IMR-90 (cell line): ENCODE data around the gene ARGFX. TPM values are rescaled to one million over a fixed set of nuclear protein-coding genes. Genes with fewer than 3 reads are reported as not detected.

Source experiments
- ATAC-seq: fragments of 200-7000 bp; cut with Tn5 transposase; 2 replicates; pipeline ENCODE4 v1.9.1; 2020; ENCODE audit warnings: low read depth, mild to moderate bottlenecking, moderate library complexity
- BruUV-seq: library from RNA; stranded (reverse); fragments of 400-500 nt; replicated peaks from 2 replicates; lab custom pipeline; 2021; lab: Mats Ljungman, UMichigan
- CTCF ChIA-PET: fragments of 300-600 bp; formaldehyde crosslinking; extraction: SDS; loops from one replicate; lab custom pipeline; 2021; ENCODE audit warnings: antibody characterized with exemption; lab: Yijun Ruan, JAX
- POLR2A ChIA-PET: fragments of 300-600 bp; sonication (Branson Sonifier 250); formaldehyde crosslinking; loops from one replicate; lab custom pipeline; 2022; ENCODE audit warnings: antibody characterized with exemption; ENCODE audit not compliant: unreplicated experiment; lab: Charles Lee
- DNase-seq: peaks from one replicate; pipeline ENCODE4 v3.0.0; 2013
- H2AFZ ChIP-seq: replicated peaks from 2 replicates; pipeline ENCODE3; 2013; ENCODE audit warnings: low read length, mild to moderate bottlenecking; ENCODE audit not compliant: poor library complexity
- H2AK5ac ChIP-seq: 2 replicates; pipeline ENCODE4 v1.6.1; 2013; ENCODE audit warnings: low read depth, low read length, inconsistent platforms
- H2AK9ac ChIP-seq: replicated peaks from 2 replicates; pipeline ENCODE3; 2013; ENCODE audit warnings: mild to moderate bottlenecking, low read depth, low read length, moderate library complexity; ENCODE audit not compliant: poor library complexity
- H2BK120ac ChIP-seq: 2 replicates; pipeline ENCODE4 v1.6.1; 2013; ENCODE audit warnings: low read depth, low read length, inconsistent platforms
- H2BK15ac ChIP-seq: 3 replicates; pipeline ENCODE4 v1.6.1; 2013; ENCODE audit warnings: low read depth, low read length, inconsistent platforms
- H2BK20ac ChIP-seq: 2 replicates; pipeline ENCODE4 v1.6.1; 2013; ENCODE audit warnings: low read depth, mild to moderate bottlenecking, inconsistent platforms, low read length, moderate library complexity
- H2BK5ac ChIP-seq: 2 replicates; pipeline ENCODE4 v1.6.1; 2013; ENCODE audit warnings: mild to moderate bottlenecking, low read depth, low read length, inconsistent platforms; ENCODE audit not compliant: poor library complexity, severe bottlenecking
- H3K14ac ChIP-seq: replicated peaks from 2 replicates; pipeline ENCODE4 v1.6.1; 2013; ENCODE audit warnings: low read depth, low read length, inconsistent platforms
- H3K18ac ChIP-seq: 2 replicates; pipeline ENCODE4 v1.6.1; 2013; ENCODE audit warnings: low read depth, low read length, control low read depth
- H3K23ac ChIP-seq: 2 replicates; pipeline ENCODE4 v1.6.1; 2013; ENCODE audit warnings: low read depth, low read length, inconsistent platforms
- H3K27ac ChIP-seq: 2 replicates; pipeline ENCODE4 v1.5.1; 2013; ENCODE audit warnings: mild to moderate bottlenecking, control low read depth, low read length; ENCODE audit not compliant: insufficient read depth
- H3K27me3 ChIP-seq: 2 replicates; pipeline ENCODE4 v1.6.1; 2013; ENCODE audit warnings: low read length; ENCODE audit not compliant: control insufficient read depth, insufficient read depth
- H3K36me3 ChIP-seq: 2 replicates; pipeline ENCODE4 v1.6.1; 2013; ENCODE audit warnings: low read length, mixed read lengths; ENCODE audit not compliant: control insufficient read depth, insufficient read depth
- H3K4ac ChIP-seq: 2 replicates; pipeline ENCODE4 v1.6.1; 2013; ENCODE audit warnings: low read depth, low read length, inconsistent platforms
- H3K4me1 ChIP-seq: 2 replicates; pipeline ENCODE4 v1.6.1; 2013; ENCODE audit warnings: low read length, mixed read lengths; ENCODE audit not compliant: control insufficient read depth, insufficient read depth
- H3K4me2 ChIP-seq: 2 replicates; pipeline ENCODE4 v1.6.1; 2013; ENCODE audit warnings: low read depth, mild to moderate bottlenecking, control low read depth, low read length, moderate library complexity
- H3K4me3 ChIP-seq: 2 replicates; pipeline ENCODE4 v1.5.1; 2013; ENCODE audit warnings: low read depth, mild to moderate bottlenecking, control low read depth, low read length, moderate library complexity; ENCODE audit not compliant: insufficient read depth
- H3K56ac ChIP-seq: 2 replicates; pipeline ENCODE4 v1.6.1; 2013; ENCODE audit warnings: low read length, inconsistent platforms; ENCODE audit not compliant: insufficient read depth; ENCODE audit errors: extremely low read depth
- H3K79me1 ChIP-seq, 2 experiments: 2 replicates each; pipeline ENCODE4 v1.6.1; 2013; ENCODE audit warnings: low read length in 2 of 2, inconsistent platforms in 1 of 2, low read depth in 1 of 2
- H3K9ac ChIP-seq: 2 replicates; pipeline ENCODE4 v1.6.1; 2013; ENCODE audit warnings: low read depth, low read length, control low read depth
- H3K9me1 ChIP-seq: 2 replicates; pipeline ENCODE4 v1.6.1; 2013; ENCODE audit warnings: low read length, inconsistent platforms; ENCODE audit not compliant: insufficient read depth
- H3K9me3 ChIP-seq: 2 replicates; pipeline ENCODE4 v1.6.1; 2013; ENCODE audit warnings: low read length; ENCODE audit not compliant: control insufficient read depth, insufficient read depth
- H4K20me1 ChIP-seq: 2 replicates; pipeline ENCODE4 v1.6.1; 2013; ENCODE audit warnings: low read length, inconsistent platforms; ENCODE audit not compliant: insufficient read depth
- H4K5ac ChIP-seq: 2 replicates; pipeline ENCODE4 v1.6.1; 2013; ENCODE audit warnings: mild to moderate bottlenecking, low read depth, low read length, control low read depth
- H4K8ac ChIP-seq, 2 experiments: 2 replicates each; pipeline ENCODE4 v1.6.1; 2013; ENCODE audit warnings: low read depth in 2 of 2, low read length in 2 of 2, control low read depth in 1 of 2, inconsistent platforms in 1 of 2
- H4K91ac ChIP-seq: 2 replicates; pipeline ENCODE4 v1.6.1; 2013; ENCODE audit warnings: low read depth, low read length, inconsistent platforms; ENCODE audit not compliant: insufficient read depth
- BHLHE40 ChIP-seq: fragments of 150-350 bp; IDR thresholded peaks from 2 replicates; pipeline ENCODE4 v1.6.1; 2016; ENCODE audit warnings: mild to moderate bottlenecking, low read depth, low read length
- FOS ChIP-seq: fragments of 150-350 bp; IDR thresholded peaks from 2 replicates; pipeline ENCODE4 v1.6.1; 2016; ENCODE audit warnings: low read depth, low read length
- MAZ ChIP-seq: IDR thresholded peaks from 2 replicates; pipeline ENCODE4 v1.6.1; 2012; ENCODE audit warnings: low read depth, mild to moderate bottlenecking, low read length, improper control_type of control experiment, moderate library complexity, borderline replicate concordance
- MXI1 ChIP-seq: IDR thresholded peaks from 2 replicates; pipeline ENCODE4 v1.6.1; 2012; ENCODE audit warnings: low read depth, mild to moderate bottlenecking, low read length, moderate library complexity, borderline replicate concordance
- USF2 ChIP-seq: fragments of 150-350 bp; IDR thresholded peaks from 2 replicates; pipeline ENCODE4 v1.6.1; 2017; ENCODE audit warnings: mild to moderate bottlenecking, antibody characterized with exemption, low read length, low read depth
- WGBS, 2 experiments: methylation state at CpG; one replicate each; pipeline versions ENCODE4 v1.1.5 to v1.1.7; 2013; ENCODE audit warnings: missing lambda C conversion rate in 2 of 2; ENCODE audit not compliant: insufficient read length in 1 of 2; ENCODE audit errors: extremely low coverage in 2 of 2; 5-methylcytosine and 5-hydroxymethylcytosine counted together
- dilution Hi-C: fragments of 300-500 bp; cut with HindIII; formaldehyde crosslinking; loops from one replicate; pipeline ENCODE4 v1.14.3; 2018; ENCODE audit warnings: low sequenced_read_pairs; ENCODE audit not compliant: unreplicated experiment
- in situ Hi-C: fragments of 300-500 bp; cut with MboI; formaldehyde crosslinking; loops from 3 replicates; pipeline ENCODE4 v1.14.3; 2019; ENCODE audit warnings: low sequenced_read_pairs, inconsistent platforms, mixed read lengths
- intact Hi-C: fragments of 100-400 bp; cut with micrococcal nuclease; formaldehyde crosslinking; loops from 2 replicates; pipeline ENCODE4 v1.10.0; 2022
- polyA plus RNA-seq, 3 experiments: library from polyadenylated mRNA; depleted of rRNA; stranded (reverse); fragments of >200 nt; gene quantifications; 2 replicates each; pipeline ENCODE4 v1.2.3, GENCODE V29; 2012; ENCODE audit warnings: low replicate concordance in 1 of 3
- total RNA-seq: library from RNA; depleted of rRNA; stranded (reverse); fragments of >200 nt; gene quantifications from 2 replicates; pipeline ENCODE4 v1.2.3, GENCODE V29; 2012

ARGFX gene
- total and polyA plus RNA-seq, 2 of the 4 experiments (the other 2 are of a cell fraction), result not detected

GRCh38 chr3:121594850-121595249, 27.1 kb downstream of the ARGFX start:
- Histone ChIP-seq H3K27ac (no peak overlapping the region), H3K9me1 (no peaks in the 10 kb centered on the region), H3K4me3 (no peak overlapping the region), H2AK9ac (no peak overlapping the region), H3K9me3 (no peaks in the 10 kb centered on the region), H3K79me1 (no peaks in the 10 kb centered on the region), H3K18ac (no peak overlapping the region), H2BK20ac (no peak overlapping the region), H4K5ac (no peak overlapping the region), H2AK5ac (no peak overlapping the region), H3K4me2 (no peak overlapping the region), H2BK120ac (no peak overlapping the region), H3K4me1 (no peaks in the 10 kb centered on the region), H3K4ac (no peak overlapping the region), H3K56ac (no peak overlapping the region), H3K36me3 (no peaks in the 10 kb centered on the region), H4K91ac (no peak overlapping the region), H4K20me1 (no peaks in the 10 kb centered on the region), H3K27me3 (peaks cover 5% of the 10 kb centered on the region), H4K8ac (no peak overlapping the region), H2AFZ (no peak overlapping the region), H2BK15ac (no peak overlapping the region), H3K23ac (no peak overlapping the region), H2BK5ac (no peak overlapping the region), H3K9ac (no peak overlapping the region), H3K14ac (no peak overlapping the region)
- POLR2A ChIA-PET, result no interaction called here
- no TSS peak for BruUV-seq
- TF ChIP-seq MXI1 (no peak), USF2 (no peak), MAZ (no peak), FOS (no peak), BHLHE40 (no peak)
- in situ Hi-C loops (no loop called here), intact Hi-C loops (no loop called here), dilution Hi-C loops (no loop called here)
- no CpG with 5 or more reads among the region's 2 CpGs for WGBS, 2 experiments
- ATAC-seq (no peak), DNase-seq (no peak)
- CTCF ChIA-PET, result no interaction called here
